Measurements from ENCODE around the gene RUNX1.
A peak's percentile ranks its signal among the peaks of the same experiment; 100 is the strongest.

The RUNX1 gene

DNA sequence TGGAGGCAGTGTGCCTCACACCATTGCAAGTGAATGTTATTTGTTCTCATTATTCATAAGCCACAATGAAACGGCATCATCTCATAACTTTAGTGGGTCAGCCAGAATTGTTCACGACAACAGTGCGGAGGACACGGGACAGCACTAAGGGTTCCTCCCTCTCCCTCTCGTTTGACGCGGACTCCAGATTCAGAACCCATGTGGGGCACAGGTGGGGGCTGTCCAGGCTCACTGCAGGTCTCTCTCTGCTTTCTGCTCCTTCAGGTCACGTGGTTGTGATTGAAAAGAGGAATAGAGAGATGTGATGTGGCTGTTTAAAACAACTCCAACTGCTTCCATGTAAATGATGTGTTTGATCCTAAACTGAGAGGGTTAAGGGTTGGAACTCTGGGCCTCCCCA, 13.5 kb downstream of the RUNX1 start:
- no peak for DNase-seq

DNA sequence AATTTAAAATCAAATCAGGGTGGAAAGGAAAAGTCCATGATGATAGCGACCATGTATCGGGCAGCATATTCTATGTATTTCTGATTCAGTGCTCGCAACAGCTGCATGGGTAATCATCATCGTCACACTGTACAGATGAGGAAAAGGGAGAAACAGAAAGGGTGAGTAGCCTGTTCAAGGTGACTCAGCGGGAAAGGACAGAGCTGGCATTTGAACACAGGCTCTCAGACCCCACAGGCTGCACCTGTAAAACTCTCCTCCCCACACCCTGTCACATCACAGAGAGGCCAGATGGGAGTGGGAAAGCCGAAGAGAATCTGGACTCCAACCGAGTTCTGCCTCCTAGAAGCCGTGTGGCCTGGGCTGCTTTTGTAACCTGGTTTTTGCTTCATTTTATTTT, 14.0 kb downstream of the RUNX1 start:
- DNase-seq: no peak

DNA sequence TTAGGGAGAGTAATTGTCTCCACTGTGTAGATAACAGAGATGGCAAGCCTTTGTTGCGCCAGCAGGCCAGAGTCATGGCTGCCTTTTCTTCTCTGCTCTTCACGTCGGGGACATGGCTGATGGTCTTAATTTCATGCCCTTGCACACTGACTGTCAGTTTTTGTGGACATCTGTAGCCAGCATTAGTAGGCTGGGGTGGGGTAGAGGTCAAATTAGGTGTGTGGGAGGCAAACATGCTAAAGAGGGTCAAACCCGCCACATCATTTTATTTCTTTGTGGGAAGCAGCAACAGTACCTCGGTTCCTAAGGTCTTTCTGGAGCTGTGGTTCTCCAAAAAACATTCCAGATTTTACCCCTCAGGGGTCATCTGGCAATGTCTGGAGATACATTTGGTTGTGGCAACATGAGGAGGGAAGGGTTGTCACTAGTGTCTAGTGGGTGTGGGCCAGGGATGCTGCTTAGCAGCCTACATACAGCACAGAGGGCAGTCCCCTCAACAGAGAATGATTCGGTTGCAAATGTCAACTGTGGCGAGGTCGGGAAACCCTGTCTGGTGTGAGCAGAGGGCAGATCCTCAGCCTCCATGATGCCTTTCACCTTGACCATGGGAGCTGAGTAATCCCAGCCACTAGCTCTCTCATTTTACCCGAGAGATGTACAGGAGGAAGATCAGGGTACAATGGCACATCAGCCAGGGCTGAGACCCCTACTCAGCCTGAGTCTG, 14.7 kb downstream of the RUNX1 start:
- DNase-seq: no peak

DNA sequence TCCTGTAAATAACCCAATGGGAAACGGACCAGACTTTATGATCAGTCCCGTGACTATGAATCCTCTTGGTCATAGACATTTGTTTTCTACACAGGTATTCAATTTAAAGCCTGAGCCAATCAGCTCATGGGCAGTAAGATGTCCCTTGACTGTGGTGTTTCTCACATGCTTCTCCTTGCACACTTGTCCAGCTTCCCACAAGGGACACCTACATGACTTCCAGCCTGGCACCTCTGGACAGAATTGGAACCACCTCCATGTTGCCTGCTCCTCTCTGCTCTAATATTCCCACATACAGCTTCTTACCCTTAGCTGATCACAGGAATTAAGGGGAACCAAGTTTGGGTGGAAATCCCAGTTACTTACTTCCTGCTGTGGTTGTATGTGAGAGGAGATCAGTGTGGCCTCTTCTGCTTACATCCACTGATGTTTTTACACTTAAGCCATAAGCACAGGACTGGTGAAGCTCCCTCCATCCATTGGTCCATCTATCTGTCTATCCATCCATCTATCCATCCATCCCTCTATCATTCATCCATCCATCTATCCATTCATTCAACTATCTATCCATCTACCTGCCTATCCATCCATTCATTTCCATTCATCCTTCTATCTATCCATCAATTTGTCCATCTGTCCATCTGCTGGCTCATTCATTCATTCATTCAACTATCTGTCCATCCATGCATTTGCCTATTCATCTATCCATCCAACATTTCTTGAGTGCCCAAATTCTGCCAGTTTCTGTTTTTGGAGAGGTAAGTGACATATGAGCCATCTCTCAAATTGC, 16.4 kb downstream of the RUNX1 start:
- DNase-seq: no peak

DNA sequence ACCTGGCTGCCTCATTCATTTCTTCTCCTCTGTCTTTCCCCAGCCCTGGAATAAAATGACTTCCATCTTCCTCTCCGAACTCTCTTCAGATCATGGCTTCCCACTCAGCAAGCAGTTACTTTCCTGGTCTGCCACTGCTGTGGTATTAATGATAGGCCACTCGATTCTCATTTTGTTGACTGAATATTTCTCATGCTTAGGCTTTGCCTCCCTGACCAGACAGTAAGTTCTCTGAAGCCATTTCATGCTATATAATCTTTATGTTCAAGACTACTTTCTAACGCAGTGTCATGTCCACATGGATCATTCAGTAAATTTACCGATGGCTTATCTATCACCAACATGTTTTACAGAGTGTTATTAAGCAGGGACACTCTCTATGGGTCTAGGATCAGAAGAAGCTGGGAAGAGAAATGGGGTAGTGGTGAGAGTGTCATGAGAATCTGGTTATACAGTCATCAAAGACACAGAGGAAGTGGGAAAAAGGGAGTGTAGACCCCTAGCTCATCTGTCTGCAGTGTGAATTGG, 20.6 kb downstream of the RUNX1 start:
- DNase-seq: no peak

DNA sequence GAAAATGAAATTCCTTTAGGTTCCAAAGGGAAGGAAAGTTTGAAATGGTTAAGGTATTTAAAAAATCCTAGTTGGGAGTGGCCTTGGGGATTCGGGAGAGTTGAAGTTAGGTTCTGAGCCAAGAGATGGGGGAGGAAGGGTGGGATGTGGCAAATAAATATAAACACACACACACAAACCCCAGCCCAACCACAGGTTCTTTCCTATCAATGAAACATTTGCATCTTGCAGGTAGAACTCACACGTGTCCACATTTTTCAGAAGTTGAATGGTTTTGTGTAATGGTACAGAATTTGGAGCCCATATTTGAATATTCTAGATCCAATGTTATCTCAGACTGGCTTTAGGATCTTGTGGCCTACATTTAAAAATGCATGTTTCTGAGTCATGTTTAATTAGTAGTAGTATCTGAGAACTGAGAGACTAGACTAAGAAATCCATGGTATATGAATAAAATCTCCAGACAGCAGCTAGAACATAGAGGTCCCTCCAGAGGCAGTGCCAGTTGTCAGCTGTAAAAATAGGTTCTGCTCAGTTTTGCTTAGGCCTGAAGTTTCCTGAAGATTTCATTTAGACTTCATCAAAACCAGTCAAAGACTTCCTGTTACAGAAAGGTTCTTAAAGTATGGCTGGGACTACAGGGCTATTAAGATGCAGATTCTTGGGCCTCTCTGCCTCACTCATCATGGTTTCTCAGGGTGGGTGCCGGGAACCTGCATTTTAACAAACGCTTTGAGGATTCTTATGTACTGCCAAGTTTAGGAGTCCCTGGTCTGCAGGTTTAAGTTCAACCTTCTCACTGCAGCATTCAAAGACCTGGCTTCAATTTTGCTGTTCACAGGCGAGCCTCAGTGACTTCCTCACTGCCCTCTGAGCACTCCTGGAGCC, 21.3 kb downstream of the RUNX1 start:
- DNase-seq: no peak

DNA sequence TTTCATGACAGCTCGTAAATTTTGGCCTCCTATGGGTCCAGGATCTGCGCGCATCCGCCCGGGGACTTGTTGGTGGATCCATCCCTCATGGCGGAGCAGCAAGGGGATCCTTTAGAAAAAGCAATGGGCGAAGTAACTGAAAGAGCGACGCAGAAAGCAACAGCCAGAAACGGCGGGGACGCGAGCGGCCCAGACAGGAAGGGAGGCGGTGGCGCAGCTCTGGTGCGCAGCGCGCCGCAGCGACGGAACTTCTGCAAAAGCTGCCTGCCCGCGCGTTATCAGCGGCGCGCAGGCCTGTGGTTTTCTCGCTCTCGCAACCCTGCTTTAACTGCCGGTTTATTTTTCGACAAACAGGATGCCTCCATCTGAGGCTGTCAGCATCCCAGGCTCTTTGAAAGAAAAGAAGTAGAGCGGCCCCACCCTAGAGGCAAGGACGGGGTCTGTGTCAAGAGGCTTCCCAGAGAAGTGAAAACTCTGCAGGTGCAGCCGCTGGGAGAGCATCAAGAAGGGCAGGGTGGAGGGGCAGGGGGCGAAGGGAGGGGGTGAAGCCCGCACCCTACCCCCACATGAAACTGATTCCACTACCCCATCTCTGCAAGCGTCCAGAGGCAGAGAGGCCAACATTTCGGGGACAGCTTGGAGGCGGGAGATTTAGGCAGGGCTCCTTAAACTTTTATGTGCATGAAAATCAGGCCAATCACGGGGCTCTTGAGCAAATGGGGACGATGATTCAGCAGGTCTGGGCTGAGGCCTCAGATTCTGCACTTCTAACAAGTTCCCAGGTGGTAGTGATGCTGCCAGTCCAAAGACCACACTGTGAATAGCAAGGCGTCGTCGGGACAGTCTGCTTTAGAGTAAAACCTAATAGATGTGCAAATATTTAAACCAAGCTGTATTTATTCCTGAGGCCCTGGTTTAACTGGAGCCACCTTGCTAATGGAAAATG, 22.2 kb downstream of the RUNX1 start:
- DNase-seq: peak; percentile 45

DNA sequence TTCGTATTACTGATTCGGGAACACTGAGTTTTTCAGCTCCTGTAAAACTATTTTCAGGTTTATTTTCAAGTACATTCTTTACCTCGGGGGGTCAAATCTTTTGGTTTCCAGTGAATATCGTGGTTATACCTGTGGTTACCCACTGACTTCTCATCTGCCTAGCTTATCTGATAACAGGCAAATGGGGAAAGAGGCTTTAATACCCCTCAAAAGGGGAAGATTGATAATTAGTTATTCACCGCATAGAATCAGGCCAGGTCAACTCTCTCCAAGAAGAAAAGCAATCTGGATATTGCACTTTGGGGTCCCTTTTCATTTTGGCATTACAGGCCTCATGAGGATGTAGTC, 23.0 kb downstream of the RUNX1 start:
- no peak for DNase-seq

DNA sequence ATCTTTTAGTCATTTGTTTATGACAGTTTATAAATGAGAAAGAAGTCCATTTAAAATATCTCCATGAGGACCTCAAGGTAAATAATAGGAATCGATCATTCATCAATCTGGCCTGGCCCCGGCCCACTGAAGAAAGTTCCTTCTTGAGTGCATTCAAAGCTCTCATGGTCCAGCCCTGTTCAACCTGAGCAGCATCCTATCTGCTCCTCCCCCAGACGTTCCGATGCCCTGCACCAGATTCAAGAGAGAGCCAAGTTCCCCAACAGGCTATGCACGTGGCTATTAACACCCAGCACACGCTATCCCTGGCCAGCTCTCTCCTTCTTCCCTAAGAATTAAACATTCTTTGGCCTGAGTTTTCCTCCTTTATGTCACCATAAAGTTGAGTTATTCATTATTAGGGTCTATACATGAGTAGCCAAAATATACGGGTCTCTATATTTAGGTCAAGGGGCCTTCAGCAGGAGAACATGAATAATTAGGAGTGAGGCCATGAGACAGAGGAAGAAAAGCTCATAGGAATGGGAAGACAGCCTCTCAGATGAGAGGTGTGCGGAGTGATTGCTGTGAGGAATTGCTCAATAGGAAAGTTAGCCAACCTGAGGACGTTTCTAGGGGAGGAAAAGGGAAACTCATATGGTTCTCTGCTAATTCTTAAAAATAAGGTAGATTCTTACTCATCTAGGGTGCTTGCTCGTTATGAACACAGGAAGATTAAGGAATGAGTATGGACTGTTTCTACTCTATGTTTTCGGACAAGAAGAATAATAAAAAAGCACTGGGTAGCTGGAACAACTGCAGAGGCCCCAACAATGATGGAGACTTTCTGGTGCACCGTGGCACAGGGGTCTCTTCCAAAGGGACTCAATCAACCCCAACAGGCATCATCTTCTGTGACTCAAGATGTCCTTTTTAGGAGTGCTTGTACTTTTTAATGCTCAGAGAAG, 23.6 kb downstream of the RUNX1 start:
- DNase-seq: no peak

DNA sequence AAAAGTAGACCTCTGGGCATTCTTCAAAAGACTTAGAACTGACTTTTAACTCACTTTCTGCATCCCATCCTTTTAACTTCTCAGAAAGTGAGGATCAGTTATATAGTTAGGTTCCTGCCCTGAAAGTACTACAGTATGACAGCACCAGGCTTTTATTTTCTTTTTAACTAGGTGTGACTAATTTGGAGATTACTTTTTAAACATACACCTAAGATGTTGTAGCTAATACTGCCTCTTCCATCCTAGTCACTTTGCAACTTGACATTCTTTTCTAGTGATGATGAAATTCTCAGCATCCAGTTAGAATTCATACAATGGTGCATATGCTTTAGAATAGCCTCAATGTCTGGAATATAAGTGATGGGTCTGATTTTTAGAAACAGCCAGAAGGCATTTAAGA, 24.6 kb downstream of the RUNX1 start:
- no peak for DNase-seq

DNA sequence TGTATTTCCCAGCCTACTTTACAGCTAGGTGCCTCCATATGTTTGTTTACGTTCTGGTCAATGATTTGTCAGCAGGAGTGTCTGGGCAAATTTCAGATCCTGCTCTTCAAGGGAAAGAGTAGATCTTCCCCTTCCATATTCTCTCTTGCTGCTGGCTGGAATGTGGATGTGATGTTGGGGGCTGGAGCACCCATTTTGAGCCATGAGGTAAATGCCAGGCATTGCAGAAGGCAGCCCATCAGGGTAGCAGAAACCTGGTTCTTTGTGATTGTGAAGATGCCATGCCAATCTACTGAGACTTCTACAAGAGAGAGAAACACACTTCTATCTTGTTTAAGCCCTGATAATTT, 25.1 kb downstream of the RUNX1 start:
- DNase-seq: no peak

DNA sequence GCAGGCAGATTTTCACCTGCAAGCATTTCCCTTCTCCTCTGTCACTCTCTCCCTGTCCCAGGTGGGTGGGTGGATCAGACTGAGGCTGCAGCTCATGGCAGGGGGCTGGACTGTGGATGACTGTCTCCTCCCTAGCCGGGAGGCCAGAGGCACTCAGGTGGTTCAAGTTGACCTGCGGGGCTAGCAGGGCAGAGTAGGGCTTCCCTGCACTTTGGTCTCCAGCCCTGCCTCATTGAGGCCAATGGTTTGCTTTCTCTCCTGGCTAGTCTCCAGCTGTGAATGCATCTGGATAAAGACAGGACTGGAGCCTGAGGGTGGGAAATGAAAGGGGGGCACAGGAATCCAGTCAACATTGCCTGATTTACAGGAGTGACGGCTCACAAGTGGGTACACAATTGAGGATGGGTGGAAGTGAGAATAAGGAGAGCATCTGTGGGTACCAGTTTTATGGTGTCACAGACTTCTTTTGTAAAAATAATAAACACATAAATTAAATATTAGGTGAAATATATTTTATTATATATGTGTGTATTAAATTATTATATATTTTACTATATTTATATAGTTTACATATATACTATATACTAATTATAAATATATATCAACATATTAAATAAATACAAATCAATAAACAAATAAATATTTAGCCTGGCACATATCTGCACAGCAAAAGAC, 25.6 kb downstream of the RUNX1 start:
- no peak for DNase-seq

DNA sequence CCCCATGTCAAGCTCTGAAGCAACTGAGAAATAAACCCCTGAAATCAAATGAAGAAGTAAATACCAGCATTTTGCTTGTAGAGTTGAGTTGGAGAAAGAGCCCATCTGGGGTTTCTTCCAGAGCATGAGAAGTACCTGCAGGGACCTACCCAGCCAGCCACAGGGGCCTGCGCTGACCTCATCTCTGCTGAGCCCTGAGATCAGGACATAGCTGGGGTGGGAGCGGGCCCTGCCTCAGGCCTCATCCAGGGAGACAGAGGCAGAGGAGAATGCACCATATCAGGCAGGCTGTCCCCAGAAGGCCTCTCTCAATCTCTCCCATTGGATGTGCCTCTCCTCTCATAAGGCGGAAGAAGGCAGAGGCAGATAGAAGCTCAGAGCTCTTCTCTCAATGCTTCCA, 27.6 kb downstream of the RUNX1 start:
- DNase-seq: no peak

DNA sequence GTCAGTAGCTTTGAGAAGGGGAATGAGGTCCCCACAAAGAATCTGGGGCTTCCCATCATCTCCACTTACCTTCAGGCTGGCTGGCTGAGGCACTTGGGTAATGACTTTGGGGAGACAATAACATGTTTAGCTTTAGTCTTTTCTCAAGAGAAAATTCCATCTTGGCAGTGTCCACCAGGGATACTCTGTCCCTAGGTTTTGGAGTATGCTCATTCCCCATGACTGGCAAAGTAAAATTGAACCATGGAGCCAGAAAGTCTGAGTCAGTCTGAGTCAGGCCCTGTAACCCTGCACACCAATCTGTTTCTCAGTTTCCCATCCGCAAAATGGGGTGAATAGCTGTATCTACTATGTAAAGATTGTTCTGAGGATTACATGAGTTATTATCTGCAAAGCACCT, 28.2 kb downstream of the RUNX1 start:
- DNase-seq: peak; percentile 45

DNA sequence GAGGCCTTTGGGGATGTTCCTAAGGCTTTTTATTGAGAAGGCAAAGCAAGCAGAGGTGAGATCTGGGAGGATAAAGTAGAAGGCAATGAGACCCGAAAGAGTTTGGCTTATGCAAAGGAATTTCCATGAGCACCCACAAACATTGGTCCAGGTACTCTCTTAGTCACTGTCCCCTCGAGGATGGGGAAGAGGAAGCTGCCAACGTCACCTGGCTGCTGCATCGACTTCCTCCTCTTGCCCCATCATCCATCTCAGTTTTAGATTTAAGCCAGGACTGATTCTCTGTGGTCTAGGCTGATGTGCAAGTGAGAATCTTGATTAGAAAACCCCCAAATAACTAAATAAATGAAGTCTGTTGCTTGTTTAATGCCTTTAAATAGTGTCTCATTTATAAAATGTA, 28.7 kb downstream of the RUNX1 start:
- no peak for DNase-seq

DNA sequence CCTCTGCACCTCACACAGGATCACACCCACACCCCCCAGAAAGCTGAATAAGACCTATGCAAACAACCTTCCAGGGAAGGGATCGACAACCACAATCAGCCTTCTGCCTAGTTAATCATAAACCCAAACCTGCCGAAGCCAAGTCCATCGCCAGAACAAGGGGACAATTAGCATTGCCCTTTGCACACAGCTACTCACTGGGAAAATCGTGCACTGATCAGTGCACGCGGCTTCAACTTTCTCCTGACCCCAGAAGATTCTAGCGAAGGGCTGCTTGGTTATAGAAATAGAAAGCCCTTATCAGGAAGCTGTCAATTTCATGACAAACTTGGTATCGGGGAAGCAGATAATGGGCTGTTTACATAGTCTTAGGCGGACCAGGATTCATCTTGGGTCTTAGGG, 29.5 kb downstream of the RUNX1 start:
- no peak for DNase-seq

DNA sequence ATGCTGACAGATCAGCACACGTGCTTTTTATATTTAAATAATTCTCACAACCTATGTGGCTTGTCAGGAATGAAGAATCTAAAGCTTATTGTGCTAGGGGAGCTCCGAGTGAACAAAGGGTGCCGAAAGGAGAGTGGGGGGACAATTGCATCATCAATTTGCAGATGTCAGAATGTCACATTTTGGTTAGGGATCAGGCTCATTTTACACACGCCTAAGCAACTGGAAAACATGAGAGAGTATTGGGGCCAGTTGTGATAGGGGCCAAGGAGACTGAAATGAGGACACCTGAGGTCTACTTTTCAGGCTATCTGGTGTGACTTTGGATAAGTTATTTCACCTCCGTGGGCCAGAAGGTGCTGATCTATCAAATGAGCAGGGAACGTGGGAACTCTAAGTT, 31.8 kb downstream of the RUNX1 start:
- no peak for DNase-seq

DNA sequence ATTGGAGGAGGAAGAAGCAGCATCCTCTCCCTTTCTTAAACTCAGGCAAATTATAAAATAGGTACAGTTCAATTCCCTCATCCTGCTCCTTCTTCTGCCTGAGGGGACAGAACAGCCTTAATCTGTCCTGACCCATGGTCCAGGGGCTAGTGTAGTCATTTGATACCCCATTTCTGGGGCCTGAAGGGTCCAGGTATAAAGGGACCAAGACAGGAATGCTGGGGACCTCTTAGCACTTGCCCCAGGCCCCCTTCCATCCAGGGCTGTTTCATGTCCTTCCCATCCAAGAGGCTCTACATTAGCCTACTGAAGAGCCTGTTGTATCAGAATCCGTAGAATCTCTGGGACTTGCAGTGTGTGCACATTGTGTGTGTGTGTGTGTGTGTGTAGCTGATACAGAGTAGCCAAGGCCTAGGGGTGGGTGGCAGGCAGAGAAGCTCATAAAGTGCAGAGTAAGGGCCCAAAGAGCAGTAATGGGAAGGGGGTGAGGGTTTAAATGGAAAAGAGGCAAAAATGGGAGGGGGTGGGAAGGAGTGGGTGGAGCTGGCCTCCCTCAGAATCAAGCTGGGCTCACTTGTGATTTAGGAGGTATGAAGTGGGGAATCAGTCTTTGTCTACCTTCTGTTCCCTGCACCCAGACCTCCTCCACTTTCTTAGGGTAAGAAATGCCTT, 32.4 kb downstream of the RUNX1 start:
- DNase-seq: no peak

DNA sequence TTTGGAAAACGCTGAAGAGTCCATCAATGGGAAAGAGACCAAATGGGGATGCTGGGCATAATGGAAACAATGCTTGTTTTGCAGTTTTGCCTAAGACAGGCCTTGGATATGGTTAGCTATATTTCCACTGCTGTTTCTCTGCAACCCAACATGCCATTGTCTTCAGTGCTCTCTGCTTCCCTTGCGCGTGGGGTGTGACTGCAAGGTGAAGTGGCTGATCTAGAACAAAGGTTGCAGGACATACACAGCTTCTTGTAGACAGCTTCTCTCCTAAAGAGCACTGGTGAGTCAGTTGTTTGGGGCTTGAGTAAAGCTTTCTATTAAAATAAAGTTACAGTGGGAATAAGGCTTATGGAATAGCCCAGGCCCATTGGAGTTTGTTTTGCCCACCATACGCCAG, 33.0 kb downstream of the RUNX1 start:
- DNase-seq: no peak
